ENCODE data around the gene PIP4K2A. TPM values are rescaled to one million over a fixed set of nuclear protein-coding genes. Genes with fewer than 3 reads are reported as not detected.

The PIP4K2A gene
- total and polyA plus RNA-seq, 2 of the 13 experiments (the other 11 are each of a cell fraction or from before 2014, with no cell fraction given) = 9.1 to 22.6 TPM

DNA sequence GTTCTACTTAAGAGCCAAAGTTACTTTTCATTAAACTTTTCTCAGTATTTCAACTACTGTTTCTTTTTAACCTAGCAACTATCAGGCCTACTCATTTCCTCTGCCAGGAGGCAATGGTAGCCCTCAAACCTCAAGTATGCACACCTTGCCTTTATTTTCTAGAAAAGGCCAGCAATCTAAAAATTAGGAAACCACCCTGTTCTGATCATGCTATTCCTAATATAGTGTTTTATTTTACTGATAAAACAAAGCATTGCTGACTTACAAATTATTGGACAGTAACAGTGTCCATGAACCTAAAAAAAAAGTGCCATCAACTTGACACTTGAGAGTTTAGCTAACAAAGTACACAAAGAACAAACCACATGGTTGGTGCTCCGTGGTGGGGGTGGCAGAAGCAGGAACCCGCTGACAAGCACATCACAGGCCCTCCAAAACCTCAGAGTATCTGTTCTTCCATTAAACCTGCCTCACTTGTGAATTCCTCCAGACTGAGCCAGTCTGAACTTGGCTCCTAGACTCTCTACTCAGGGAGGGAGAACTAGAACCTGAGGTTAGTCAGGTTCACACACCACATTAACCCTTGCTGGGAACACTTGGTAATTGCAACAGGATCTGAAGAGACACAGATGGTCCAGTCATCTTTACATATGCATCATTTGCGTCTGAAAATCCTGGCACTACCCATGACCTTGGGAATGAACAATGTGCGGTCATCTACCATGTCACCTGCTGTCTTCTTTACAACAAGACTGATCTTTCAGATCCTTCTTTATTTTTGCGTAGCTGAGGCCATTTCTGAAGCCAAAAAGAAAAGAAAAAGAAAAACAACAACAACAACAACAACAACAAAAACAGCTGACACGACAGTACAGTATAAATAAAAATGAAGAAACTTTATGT is 31.9 kb downstream of the PIP4K2A start (continued):
- TF ChIP-seq MAFK (conservative IDR thresholded peaks at IDR 0.05 in 1 of 2, IDR thresholded peaks at IDR 0.05 in 1 of 2; ENCODE audit: low read length in 2 of 2) = peak; percentile 73 to 91; a peak in 3 of 4 replicates
- TF ChIP-seq KAT7 (CRISPR knock-in tag; IDR thresholded peaks at IDR 0.05; ENCODE audit: borderline replicate concordance) = peak; percentile 26; the same call in 1 of the 2 replicates
- TF ChIP-seq FOXO4 (CRISPR knock-in tag; conservative IDR thresholded peaks at IDR 0.05) = 0 out of 2 replicates have a peak, but pooled peaks have one; percentile 70
- TF ChIP-seq, protein P1, sequence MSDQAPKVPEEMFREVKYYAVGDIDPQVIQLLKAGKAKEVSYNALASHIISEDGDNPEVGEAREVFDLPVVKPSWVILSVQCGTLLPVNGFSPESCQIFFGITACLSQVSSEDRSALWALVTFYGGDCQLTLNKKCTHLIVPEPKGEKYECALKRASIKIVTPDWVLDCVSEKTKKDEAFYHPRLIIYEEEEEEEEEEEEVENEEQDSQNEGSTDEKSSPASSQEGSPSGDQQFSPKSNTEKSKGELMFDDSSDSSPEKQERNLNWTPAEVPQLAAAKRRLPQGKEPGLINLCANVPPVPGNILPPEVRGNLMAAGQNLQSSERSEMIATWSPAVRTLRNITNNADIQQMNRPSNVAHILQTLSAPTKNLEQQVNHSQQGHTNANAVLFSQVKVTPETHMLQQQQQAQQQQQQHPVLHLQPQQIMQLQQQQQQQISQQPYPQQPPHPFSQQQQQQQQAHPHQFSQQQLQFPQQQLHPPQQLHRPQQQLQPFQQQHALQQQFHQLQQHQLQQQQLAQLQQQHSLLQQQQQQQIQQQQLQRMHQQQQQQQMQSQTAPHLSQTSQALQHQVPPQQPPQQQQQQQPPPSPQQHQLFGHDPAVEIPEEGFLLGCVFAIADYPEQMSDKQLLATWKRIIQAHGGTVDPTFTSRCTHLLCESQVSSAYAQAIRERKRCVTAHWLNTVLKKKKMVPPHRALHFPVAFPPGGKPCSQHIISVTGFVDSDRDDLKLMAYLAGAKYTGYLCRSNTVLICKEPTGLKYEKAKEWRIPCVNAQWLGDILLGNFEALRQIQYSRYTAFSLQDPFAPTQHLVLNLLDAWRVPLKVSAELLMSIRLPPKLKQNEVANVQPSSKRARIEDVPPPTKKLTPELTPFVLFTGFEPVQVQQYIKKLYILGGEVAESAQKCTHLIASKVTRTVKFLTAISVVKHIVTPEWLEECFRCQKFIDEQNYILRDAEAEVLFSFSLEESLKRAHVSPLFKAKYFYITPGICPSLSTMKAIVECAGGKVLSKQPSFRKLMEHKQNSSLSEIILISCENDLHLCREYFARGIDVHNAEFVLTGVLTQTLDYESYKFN (CRISPR knock-in tag; conservative IDR thresholded peaks at IDR 0.05) = peak; percentile 32; the same call in 1 of the 2 replicates
- TF ChIP-seq, protein P2, sequence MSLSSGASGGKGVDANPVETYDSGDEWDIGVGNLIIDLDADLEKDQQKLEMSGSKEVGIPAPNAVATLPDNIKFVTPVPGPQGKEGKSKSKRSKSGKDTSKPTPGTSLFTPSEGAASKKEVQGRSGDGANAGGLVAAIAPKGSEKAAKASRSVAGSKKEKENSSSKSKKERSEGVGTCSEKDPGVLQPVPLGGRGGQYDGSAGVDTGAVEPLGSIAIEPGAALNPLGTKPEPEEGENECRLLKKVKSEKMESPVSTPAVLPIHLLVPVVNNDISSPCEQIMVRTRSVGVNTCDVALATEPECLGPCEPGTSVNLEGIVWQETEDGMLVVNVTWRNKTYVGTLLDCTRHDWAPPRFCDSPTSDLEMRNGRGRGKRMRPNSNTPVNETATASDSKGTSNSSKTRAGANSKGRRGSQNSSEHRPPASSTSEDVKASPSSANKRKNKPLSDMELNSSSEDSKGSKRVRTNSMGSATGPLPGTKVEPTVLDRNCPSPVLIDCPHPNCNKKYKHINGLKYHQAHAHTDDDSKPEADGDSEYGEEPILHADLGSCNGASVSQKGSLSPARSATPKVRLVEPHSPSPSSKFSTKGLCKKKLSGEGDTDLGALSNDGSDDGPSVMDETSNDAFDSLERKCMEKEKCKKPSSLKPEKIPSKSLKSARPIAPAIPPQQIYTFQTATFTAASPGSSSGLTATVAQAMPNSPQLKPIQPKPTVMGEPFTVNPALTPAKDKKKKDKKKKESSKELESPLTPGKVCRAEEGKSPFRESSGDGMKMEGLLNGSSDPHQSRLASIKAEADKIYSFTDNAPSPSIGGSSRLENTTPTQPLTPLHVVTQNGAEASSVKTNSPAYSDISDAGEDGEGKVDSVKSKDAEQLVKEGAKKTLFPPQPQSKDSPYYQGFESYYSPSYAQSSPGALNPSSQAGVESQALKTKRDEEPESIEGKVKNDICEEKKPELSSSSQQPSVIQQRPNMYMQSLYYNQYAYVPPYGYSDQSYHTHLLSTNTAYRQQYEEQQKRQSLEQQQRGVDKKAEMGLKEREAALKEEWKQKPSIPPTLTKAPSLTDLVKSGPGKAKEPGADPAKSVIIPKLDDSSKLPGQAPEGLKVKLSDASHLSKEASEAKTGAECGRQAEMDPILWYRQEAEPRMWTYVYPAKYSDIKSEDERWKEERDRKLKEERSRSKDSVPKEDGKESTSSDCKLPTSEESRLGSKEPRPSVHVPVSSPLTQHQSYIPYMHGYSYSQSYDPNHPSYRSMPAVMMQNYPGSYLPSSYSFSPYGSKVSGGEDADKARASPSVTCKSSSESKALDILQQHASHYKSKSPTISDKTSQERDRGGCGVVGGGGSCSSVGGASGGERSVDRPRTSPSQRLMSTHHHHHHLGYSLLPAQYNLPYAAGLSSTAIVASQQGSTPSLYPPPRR (CRISPR knock-in tag; IDR thresholded peaks at IDR 0.05; ENCODE audit: borderline replicate concordance) = peak; percentile 29; the same call in 1 of the 2 replicates
- TF ChIP-seq ZKSCAN1 (IDR thresholded peaks at IDR 0.05; ENCODE audit: low read length) = no peak
- peak; percentile 31; the same call in 1 of the 2 replicates for TF ChIP-seq BCL6 (CRISPR knock-in tag; IDR thresholded peaks at IDR 0.05)
- TF ChIP-seq KLF16 (CRISPR knock-in tag; IDR thresholded peaks at IDR 0.05) = no peak
- peak; percentile 87 for TF ChIP-seq MAFF (IDR thresholded peaks at IDR 0.05; ENCODE audit: low read depth, low read length)
- 0 out of 2 replicates have a peak, but pooled peaks have one; percentile 27 for TF ChIP-seq RFXAP (CRISPR knock-in tag; IDR thresholded peaks at IDR 0.05; ENCODE audit: borderline replicate concordance)
- TF ChIP-seq SYNCRIP (IDR thresholded peaks at IDR 0.05; ENCODE audit: insufficient read depth, low read depth, low read length) = no peak
- TF ChIP-seq ZNF460 (CRISPR knock-in tag; IDR thresholded peaks at IDR 0.05; ENCODE audit: borderline replicate concordance) = no peak
- TF ChIP-seq, protein P3, sequence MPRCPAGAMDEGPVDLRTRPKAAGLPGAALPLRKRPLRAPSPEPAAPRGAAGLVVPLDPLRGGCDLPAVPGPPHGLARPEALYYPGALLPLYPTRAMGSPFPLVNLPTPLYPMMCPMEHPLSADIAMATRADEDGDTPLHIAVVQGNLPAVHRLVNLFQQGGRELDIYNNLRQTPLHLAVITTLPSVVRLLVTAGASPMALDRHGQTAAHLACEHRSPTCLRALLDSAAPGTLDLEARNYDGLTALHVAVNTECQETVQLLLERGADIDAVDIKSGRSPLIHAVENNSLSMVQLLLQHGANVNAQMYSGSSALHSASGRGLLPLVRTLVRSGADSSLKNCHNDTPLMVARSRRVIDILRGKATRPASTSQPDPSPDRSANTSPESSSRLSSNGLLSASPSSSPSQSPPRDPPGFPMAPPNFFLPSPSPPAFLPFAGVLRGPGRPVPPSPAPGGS (CRISPR knock-in tag; IDR thresholded peaks at IDR 0.05) = no peak
- TF ChIP-seq EP300 (IDR thresholded peaks at IDR 0.05; ENCODE audit: low read depth in 2 of 2, low read length in 2 of 2) = 0 out of 4 replicates have a peak, but pooled peaks of 1 of the 2 experiments have one; percentile 30
- 0 out of 2 replicates have a peak, but pooled peaks have one; percentile 11 for TF ChIP-seq EP300 (CRISPR knock-in tag; IDR thresholded peaks at IDR 0.05; ENCODE audit: borderline replicate concordance)
- TF ChIP-seq MYC (CRISPR knock-in tag; IDR thresholded peaks at IDR 0.05; ENCODE audit: borderline replicate concordance) = peak; percentile 32; the same call in 1 of the 2 replicates
